HUDEP-2 (cell line): ENCODE results near the gene ENSA.
"Not testable (repeated sequence)": the region's sequence is repeated elsewhere in the genome, so short reads cannot be mapped to it uniquely, and the experiment has no call there.

Experiments used
- DNase-seq, 76 experiments: peaks; one replicate each; lab custom pipeline; 2025; ENCODE audit not compliant: unreplicated experiment in 76 of 76; lab: John Stamatoyannopoulos, UW

Gene ENSA

DNA sequence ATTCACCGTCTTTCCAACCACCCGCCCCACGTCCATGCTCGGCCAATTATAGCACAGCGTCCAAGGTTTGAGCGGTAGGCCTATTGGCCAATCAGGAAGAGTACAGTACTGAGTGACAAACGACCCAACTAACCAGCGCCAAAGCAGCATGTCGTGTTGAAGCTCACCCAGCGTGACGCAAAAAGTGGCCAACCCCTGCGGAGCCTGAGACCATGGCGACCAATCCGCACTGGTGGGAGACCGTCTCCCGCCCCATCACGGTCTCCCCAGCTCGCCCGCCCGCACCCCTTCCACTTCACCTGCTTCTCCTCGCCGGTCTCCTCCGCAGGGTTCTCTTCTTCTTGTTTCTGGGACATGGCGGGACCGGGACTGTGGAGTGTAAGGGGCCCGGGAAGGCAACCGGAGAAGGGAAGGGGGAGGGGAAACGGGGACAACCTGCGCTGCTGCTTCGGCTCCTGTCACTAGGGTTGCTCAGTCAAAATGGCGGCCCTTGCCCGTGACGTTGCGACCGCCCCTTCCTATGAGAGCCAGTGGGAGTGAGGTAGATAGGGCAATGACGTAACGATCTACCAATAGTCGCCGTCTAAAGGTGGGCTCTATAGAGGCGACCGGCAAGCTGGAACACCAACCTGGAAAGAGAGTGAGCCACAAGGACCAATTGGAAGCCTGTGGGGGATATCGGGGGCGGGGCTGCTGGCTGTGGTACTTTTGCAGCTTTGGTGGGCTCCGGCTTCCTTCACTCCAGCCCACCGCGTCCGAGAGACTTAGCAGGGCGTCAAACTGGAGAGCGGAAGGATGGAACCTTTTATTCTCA, at the start of gene ENSA:
Gene ENSA (minus strand): TSS at position 498 of the 814 bp plus-strand sequence. CDS start 142 bp downstream, at position 356.
- peak; percentile 70 to 98 (median 96) for DNase-seq

GRCh38 chr1:150678988-150679387, 49.6 kb upstream of the ENSA start:
- DNase-seq, result no peak

DNA sequence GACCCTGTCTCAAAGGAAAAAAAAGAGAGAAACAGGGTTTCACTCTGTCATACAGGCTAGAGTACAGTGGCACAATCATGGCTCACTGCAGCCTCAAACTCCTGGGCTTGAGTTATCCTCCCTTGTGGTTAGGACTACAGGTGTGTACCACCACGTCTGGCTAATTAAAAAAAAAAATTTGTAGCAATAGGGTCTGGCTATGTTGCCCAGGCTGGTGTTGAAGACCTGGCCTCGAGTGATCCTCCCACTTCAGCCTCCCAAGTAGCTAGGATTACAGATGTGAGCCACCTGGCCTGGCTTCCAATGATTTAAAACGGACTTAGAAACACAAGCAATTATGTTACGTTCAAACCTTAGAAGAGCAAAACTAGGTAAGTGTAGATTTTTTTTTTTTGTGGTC, 45.5 kb upstream of the ENSA start:
- no peak for DNase-seq

DNA sequence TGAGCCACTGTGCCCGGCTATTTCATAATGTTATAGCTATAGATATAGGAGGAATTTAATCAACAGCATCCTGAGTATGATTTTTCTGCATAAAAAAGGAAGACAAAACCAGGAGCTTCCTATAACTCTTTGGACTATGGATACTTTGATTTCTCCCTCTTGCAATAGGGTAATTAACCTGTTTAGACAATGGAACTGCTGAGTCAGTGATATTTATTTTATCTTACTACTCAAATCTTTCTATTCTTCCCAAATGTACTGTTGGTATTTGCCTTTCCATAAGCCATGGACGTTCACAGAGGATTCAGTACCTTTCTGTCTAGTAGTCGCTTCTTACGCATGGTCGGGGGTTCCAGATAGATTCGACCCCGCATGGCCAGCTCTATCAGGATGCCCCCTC, 33.9 kb upstream of the ENSA start:
- DNase-seq, result no peak

GRCh38 chr1:150662811-150663210, 33.4 kb upstream of the ENSA start:
- no peak for DNase-seq

DNA sequence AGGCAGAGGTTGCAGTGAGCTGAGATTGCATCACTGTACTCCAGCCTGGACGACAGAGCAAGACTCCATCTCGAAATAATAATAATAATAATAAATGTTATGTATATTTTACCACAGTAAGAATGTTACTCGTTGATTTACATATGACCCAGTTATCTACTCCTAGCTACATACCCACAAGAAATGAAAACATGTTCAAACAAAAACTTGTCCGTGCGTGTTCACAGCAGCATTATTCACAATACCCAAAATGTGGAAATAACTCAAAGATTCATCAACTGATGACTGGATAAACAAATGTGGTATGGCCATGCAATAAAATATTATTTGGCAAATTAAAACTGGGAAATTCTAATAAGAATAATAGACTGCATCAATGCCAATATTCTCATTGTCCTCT, 31.7 kb upstream of the ENSA start:
- no peak for DNase-seq

GRCh38 chr1:150660584-150660983, 31.2 kb upstream of the ENSA start:
- no peak for DNase-seq

- not testable (repeated sequence) for DNase-seq
These were observed 27.7 kb upstream of the ENSA start for GRCh38 chr1:150657064-150657463.

GRCh38 chr1:150654635-150655034, 25.2 kb upstream of the ENSA start:
- not testable (repeated sequence) for DNase-seq

DNA sequence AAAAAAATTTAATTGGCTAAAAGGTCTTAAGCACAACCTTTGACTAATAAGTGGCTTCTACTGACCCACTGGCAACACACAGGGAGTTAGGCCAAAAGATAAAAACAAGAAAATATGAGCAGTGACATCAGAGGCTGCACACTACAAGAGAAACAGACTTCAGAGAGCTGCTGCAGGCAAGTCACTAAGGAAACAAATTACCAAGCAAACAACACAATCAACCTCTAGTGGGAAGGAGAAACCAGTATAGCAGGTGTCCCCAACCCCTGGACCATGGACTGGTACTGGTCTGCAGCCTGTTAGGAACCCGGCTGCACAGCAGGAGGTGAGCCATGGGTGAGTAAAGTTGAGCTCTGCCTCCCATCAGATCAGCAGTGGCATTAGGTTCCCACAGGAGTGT, 20.8 kb upstream of the ENSA start:
- no peak for DNase-seq

GRCh38 chr1:150649441-150650075, 20.1 kb upstream of the ENSA start:
- DNase-seq, result no peak

DNA sequence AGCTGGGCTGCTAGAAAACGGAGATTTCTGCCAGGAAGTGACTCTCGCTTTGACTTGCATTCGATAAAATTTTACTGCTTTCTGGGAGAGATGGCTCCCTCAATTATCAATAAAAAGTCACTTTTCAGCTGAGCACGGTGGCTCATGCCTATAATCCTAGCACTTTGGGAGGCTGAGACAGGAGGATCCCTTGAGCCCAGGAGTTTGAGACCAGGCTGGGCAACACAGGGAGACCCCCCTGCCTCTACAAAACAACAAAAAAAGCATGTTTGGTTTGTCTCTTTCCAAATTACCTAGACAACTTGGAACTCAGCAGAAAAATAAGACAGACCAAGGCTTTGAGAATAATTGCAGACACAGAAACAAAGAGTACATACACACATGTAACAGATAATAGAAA, 12.9 kb upstream of the ENSA start:
- no peak for DNase-seq

DNA sequence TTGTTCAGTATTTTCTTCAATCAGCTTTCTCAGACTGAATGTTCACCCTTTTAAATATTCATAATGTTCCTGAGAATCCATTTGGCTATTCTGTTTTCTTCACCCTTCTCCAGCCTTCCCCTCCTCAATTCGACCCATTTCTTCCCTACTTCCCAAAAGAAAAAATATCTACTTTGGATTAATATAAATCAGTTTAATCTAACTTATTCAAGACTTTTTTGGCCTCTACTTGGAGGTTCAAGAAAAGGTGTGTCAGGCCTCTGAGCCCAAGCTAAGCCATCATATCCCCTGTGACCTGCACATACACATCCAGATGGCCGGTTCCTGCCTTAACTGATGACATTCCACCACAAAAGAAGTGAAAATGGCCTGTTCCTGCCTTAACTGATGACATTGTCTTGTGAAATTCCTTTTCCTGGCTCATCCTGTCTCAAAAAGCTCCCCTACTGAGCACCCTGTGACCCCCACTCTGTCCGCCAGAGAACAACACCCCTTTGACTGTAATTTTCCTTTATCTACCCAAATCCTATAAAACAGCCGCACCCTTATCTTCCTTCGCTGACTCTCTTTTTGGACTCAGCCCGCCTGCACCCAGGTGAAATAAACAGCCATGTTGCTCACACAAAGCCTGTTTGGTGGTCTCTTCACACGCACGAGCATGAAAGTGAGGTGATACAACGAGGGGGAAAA, 11.9 kb upstream of the ENSA start:
- not testable (repeated sequence) for DNase-seq

- DNase-seq, result not testable (repeated sequence)
These were observed 9.0 kb upstream of the ENSA start for GRCh38 chr1:150638430-150638829.

DNA sequence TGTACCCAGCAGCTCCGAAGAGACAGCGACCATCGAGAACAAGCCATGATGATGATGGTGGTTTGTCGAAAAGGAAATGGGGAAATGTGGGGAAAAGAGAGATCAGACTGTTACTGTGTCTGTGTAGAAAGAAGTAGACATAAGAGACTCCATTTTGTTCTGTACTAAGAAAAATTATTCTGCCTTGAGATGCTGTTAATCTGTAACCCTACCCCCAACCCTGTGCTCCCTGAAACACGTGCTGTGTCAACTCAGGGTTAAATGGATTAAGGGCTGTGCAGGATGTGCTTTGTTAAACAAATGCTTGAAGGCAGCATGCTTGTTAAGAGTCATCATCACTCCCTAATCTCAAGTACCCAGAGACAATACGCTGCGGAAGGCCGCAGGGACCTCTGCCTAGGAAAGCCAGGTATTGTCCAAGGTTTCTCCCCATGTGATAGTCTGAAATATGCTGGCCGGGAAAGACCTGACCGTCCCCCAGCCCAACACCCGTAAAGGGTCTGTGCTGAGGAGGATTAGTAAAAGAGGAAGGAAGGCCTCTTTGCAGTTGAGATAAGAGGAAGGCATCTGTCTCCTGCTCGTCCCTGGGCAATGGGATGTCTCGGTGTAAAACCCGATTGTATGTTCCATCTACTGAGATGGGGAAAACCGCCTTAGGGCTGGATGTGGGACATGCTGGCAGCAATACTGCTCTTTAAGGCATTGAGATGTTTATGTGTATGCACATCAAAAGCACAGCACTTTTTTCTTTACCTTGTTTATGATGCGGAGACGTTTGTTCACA, 5.6 kb upstream of the ENSA start:
- DNase-seq, result peak in 2 of 76 experiments; percentile 5 to 6

DNA sequence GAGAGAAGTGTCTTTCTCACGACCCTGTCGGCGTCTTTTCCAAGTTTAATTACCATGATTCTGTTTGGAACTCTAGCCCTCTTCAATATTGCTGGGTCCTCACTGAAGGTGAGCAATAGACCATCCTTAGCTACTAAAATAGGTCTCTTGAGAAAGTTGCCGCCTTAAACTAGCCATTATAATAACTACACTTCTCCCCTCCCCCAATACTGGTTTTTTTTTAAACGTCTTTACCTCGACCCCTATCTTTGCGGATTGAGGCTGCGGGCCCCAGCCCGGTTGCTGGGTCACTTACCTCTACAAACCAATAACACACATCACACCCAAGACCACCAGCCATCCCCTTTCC, 672 bp downstream of the ENSA start:
- no peak for DNase-seq

DNA sequence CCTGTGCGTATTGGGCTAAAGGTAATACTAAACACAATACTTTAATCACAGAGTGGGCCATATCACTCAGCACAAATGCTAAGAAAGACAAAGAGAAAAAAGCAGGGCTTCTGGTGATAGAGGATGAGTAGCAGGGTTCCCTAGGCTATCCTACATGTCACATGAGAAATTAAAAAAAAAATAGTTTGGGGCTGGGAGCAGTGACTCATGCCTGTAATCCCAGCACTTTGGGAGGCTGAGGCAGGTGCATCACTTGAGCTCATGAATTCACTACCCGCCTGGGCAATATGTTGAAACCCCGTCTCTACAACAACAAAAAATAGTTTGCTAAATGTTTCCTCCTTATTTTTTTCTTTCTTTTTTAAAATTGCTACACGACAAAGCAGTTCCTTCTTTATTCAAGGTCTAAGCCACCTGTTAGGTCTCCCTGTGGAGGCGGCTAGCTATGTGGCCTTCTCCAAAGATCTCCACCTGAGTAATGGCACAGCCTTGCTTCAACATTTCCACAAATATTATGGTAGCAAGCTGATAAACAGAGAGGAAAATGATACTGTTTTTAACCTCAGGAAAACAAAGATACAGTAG, 1.5 kb downstream of the ENSA start:
- no peak for DNase-seq

GRCh38 chr1:150626150-150626549, 3.3 kb downstream of the ENSA start:
- no peak for DNase-seq

DNA sequence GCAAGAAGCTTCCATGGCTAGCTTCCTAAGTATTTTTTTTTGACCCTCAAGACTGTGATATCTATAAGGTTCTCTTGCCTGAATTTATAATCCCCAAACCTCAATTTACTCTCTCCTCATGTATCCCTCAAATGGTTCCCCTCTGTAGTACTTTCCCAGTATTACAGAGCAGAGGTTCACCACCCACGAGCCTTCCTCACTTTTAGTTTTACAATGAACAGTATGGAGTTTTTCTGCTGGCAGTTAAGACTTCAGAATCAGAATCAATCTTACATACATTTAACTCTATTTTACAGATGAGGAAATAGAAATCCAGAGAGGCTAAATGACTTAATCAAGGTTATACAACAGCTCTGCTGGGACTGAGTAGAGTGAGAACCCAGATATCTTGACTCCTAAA, 4.9 kb downstream of the ENSA start:
- DNase-seq, result not testable (repeated sequence)

DNA sequence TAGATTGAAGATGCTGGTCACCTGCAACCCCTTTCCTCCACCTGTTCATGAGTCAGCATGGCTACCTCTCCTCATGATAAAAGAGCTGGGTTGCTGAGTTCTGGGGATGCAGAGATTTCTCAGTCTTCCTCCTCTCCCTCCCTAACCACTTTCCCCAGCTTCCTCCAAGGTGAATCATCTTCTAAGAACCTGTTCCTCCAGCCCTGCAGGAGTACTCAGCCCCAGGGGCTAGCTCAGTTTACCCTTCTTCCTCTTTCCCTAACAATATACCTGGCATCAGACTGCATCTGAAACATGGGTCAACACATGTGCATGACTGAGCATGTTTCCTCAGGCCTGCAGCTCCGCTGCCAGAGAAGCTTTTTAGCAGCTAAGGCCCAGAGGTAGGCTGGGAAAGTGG, 5.3 kb downstream of the ENSA start:
- not testable (repeated sequence) for DNase-seq
